Endodermal cell (in vitro differentiated cells): Measurements from ENCODE around the gene PHLPP1. TPM values are rescaled to one million over a fixed set of nuclear protein-coding genes. Genes with fewer than 3 reads are reported as not detected.

Experiments
- DNase-seq: peaks from one replicate; pipeline ENCODE4 v3.0.0-alpha.2; 2017
- H3K27ac ChIP-seq: 2 replicates; pipeline ENCODE4 v1.5.1; 2013; ENCODE audit warnings: mild to moderate bottlenecking, low read depth, low read length, moderate library complexity
- H3K27me3 ChIP-seq: 2 replicates; pipeline ENCODE4 v1.6.1; 2013; ENCODE audit warnings: mild to moderate bottlenecking, low read length, moderate library complexity; ENCODE audit not compliant: insufficient read depth, control insufficient read depth, poor library complexity, severe bottlenecking
- H3K36me3 ChIP-seq: 2 replicates; pipeline ENCODE4 v1.7.0; 2013; ENCODE audit warnings: mild to moderate bottlenecking, low read length, moderate library complexity; ENCODE audit not compliant: control insufficient read depth, insufficient read depth
- H3K4me1 ChIP-seq: one replicate; pipeline ENCODE4 v1.7.0; 2013; ENCODE audit warnings: low read length; ENCODE audit not compliant: control insufficient read depth, insufficient read depth
- H3K4me3 ChIP-seq: 2 replicates; pipeline ENCODE4 v1.5.1; 2013; ENCODE audit warnings: mild to moderate bottlenecking, low read length, moderate library complexity
- H3K9ac ChIP-seq: 2 replicates; pipeline ENCODE4 v1.6.1; 2013; ENCODE audit warnings: mild to moderate bottlenecking, low read length, moderate library complexity; ENCODE audit not compliant: poor library complexity, severe bottlenecking; ENCODE audit errors: extremely low read depth
- H3K9me3 ChIP-seq: 2 replicates; pipeline ENCODE4 v1.6.1; 2013; ENCODE audit warnings: mild to moderate bottlenecking, low read length, moderate library complexity; ENCODE audit not compliant: control insufficient read depth
- H3K27ac Mint-ChIP-seq: 2 replicates; pipeline ENCODE4 v1.8.0; 2020; ENCODE audit warnings: mixed read lengths
- H3K27me3 Mint-ChIP-seq: 2 replicates; pipeline ENCODE4 v1.8.0; 2021; ENCODE audit warnings: mild to moderate bottlenecking, mixed read lengths; ENCODE audit not compliant: insufficient read depth
- H3K36me3 Mint-ChIP-seq: 2 replicates; pipeline ENCODE4 v1.8.0; 2020; ENCODE audit warnings: low read depth, mixed read lengths
- H3K4me1 Mint-ChIP-seq: 2 replicates; pipeline ENCODE4 v1.8.0; 2020; ENCODE audit warnings: mixed read lengths
- H3K4me3 Mint-ChIP-seq: 2 replicates; pipeline ENCODE4 v1.8.0; 2020; ENCODE audit warnings: mild to moderate bottlenecking, moderate library complexity, mixed read lengths
- H3K9me3 Mint-ChIP-seq: 2 replicates; pipeline ENCODE4 v1.8.0; 2020; ENCODE audit warnings: mild to moderate bottlenecking, mixed read lengths
- WGBS, 2 experiments: methylation state at CpG; one replicate each; pipeline versions ENCODE4 v1.1.5 to v1.1.7; 2013; ENCODE audit warnings: missing lambda C conversion rate in 2 of 2, mixed read lengths in 1 of 2; ENCODE audit not compliant: insufficient coverage in 1 of 2, insufficient read length in 1 of 2; 5-methylcytosine and 5-hydroxymethylcytosine counted together
- total RNA-seq, 2 donors: library from RNA; stranded (reverse); fragmentation: NEBNext Ultra II Directional in 1 of 2; extraction: Animal tissue kit (Norgen Biotek cat#: 25700) in 1 of 2; gene quantifications; 2 replicates in 1 of 2; 3 replicates in 1 of 2; pipeline ENCODE4 v1.2.1, GENCODE V29; 2021
- TF ChIP-seq, protein P1 (sequence below): fragments of 200-600 bp; sonication (generic); conservative IDR thresholded peaks from 2 replicates; pipeline ENCODE4 v1.5.0; 2021; ENCODE audit warnings: antibody characterized with exemption, mild to moderate bottlenecking

PHLPP1 gene
- total RNA-seq, 2 donors from 2014 or later = 19.8 to 28.1 TPM

DNA sequence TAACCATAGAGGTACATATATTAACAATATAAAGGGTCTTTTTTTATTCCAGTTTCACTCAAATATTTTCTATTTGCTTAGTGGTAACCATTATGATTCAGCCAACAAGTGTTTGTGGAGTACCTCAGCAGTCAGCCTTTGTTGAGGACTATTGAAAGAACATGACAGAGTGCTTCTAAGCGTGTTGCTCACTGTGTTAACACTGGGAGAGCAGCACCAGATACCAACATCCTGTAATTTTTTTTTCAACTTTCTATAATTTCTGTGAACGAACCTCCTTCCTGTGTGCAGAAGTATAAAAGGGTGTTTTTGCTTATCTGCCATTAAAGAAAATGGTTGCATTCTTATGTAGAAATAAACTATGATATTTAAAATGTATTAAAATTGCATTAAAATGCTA, 239.0 kb downstream of the PHLPP1 start:
- Mint-ChIP-seq H3K4me3 (no peak overlapping the region), H3K9me3 (no peaks in the 10 kb centered on the region), H3K4me1 (no peaks in the 10 kb centered on the region), H3K36me3 (peaks cover 21% of the 10 kb centered on the region), H3K27me3 (no peaks in the 10 kb centered on the region), H3K27ac (no peak overlapping the region)
- no peak overlapping the region for H3K27ac ChIP-seq
- H3K9me3 ChIP-seq = no peaks in the 10 kb centered on the region
- WGBS, 2 experiments = 77% methylated on average over 2 of the region's 2 CpGs; no CpG with 5 or more reads in 1 of the 2 experiments
- peaks cover 6% of the 10 kb centered on the region for H3K36me3 ChIP-seq
- no peak overlapping the region for H3K4me3 ChIP-seq
- no peak for DNase-seq
- H3K27me3 ChIP-seq = no peaks in the 10 kb centered on the region
- H3K4me1 ChIP-seq = no peaks in the 10 kb centered on the region
- no peak overlapping the region for H3K9ac ChIP-seq
- TF ChIP-seq, protein P1, sequence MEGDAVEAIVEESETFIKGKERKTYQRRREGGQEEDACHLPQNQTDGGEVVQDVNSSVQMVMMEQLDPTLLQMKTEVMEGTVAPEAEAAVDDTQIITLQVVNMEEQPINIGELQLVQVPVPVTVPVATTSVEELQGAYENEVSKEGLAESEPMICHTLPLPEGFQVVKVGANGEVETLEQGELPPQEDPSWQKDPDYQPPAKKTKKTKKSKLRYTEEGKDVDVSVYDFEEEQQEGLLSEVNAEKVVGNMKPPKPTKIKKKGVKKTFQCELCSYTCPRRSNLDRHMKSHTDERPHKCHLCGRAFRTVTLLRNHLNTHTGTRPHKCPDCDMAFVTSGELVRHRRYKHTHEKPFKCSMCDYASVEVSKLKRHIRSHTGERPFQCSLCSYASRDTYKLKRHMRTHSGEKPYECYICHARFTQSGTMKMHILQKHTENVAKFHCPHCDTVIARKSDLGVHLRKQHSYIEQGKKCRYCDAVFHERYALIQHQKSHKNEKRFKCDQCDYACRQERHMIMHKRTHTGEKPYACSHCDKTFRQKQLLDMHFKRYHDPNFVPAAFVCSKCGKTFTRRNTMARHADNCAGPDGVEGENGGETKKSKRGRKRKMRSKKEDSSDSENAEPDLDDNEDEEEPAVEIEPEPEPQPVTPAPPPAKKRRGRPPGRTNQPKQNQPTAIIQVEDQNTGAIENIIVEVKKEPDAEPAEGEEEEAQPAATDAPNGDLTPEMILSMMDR = no peak

DNA sequence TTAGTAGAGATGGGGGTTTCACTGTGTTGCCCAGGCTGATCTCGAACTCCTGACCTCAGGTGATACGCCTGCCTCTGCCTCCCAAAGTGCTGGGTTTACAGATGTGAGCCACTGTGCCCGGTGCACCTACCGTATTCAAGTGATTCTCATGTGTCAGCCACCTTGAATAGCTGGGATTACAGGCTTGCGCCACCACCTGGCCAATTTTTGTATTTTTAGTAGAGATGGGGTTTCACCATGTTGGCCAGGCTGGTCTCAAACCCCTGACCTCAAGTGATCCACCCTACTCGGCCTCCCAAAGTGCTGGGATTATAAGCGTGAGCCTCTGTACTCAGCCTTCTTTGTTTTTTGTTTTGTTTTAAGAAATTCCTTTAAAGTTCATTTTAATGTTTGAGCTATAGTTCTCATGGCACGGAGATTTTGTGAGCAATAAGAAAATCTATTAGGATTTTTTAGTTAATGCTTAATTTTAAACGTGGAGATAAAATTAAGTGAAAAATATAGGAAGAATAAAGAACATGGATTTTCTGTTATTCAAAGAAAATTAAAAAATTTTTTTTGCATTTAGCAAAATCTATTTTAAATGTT, 242.6 kb downstream of the PHLPP1 start:
- H3K9me3 ChIP-seq = no peaks in the 10 kb centered on the region
- H3K4me3 Mint-ChIP-seq = no peak overlapping the region
- peaks cover 18% of the 10 kb centered on the region for H3K36me3 Mint-ChIP-seq
- H3K27ac ChIP-seq = no peak overlapping the region
- peaks cover 6% of the 10 kb centered on the region for H3K36me3 ChIP-seq
- no peaks in the 10 kb centered on the region for H3K4me1 ChIP-seq
- H3K9ac ChIP-seq = no peak overlapping the region
- WGBS, 2 experiments = 79 to 89% methylated on average over 6 to 9 of the region's 9 CpGs
- no peaks in the 10 kb centered on the region for H3K9me3 Mint-ChIP-seq
- H3K27ac Mint-ChIP-seq = no peak overlapping the region
- TF ChIP-seq, protein P1 = peak; percentile 81
- H3K4me1 Mint-ChIP-seq = no peaks in the 10 kb centered on the region
- no peak overlapping the region for H3K4me3 ChIP-seq
- DNase-seq = peak; percentile 83
- H3K27me3 Mint-ChIP-seq = no peaks in the 10 kb centered on the region
- no peaks in the 10 kb centered on the region for H3K27me3 ChIP-seq

DNA sequence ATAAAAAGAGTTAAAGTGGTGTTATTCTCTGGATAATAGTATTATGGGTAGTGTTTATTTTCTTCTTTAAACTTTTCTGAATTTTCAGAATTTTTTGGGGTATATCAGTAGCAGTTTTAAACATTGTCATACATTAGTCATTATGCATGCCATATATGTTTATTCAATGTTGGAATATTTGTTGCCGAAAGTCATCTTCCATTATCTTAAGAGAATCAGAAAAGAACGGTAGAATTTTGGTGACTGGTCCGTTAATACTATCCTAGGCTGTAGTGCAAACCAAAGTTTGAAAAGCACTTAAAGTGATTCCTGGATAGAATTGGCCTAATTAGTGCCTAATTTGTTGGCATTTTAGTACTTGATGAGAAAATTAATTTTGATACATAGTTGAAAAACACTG, 244.1 kb downstream of the PHLPP1 start:
- peaks cover 9% of the 10 kb centered on the region for H3K36me3 ChIP-seq
- no peaks in the 10 kb centered on the region for H3K4me1 ChIP-seq
- H3K27ac ChIP-seq = no peak overlapping the region
- Mint-ChIP-seq H3K36me3 (peaks cover 27% of the 10 kb centered on the region), H3K27ac (no peak overlapping the region), H3K4me1 (no peaks in the 10 kb centered on the region), H3K27me3 (no peaks in the 10 kb centered on the region), H3K4me3 (no peak overlapping the region), H3K9me3 (no peaks in the 10 kb centered on the region)
- H3K27me3 ChIP-seq = no peaks in the 10 kb centered on the region
- H3K4me3 ChIP-seq = no peak overlapping the region
- H3K9ac ChIP-seq = no peak overlapping the region
- no peak for DNase-seq
- WGBS, 2 experiments = 88 to 98% methylated on average over 3 of the region's 3 CpGs
- TF ChIP-seq, protein P1 = no peak
- H3K9me3 ChIP-seq = no peaks in the 10 kb centered on the region
